Thoracic aorta (tissue), 2 donors: Measurements from ENCODE around the gene GULP1. TPM values are rescaled to one million over a fixed set of nuclear protein-coding genes. Genes with fewer than 3 reads are reported as not detected.

Experiments used
- ATAC-seq: fragments of 150-250 bp; one replicate; pipeline ENCODE4 v1.8.0; 2017; ENCODE audit warnings: low read depth; ENCODE audit not compliant: insufficient number of reproducible peaks, low FRiP score
- DNase-seq: peaks from one replicate; pipeline ENCODE4 v3.0.0-alpha.2; 2020; ENCODE audit warnings: low spot score
- H3K27ac ChIP-seq, 2 donors: fragments of 200-600 bp; sonication (generic); 1 replicate in 1 of 2; 2 replicates in 1 of 2; pipeline ENCODE4 v1.5.1; 2016; ENCODE audit warnings: mild to moderate bottlenecking in 2 of 2, moderate library complexity in 2 of 2
- H3K27me3 ChIP-seq: fragments of 200-600 bp; sonication (generic); replicated peaks from 2 replicates; pipeline ENCODE4 v1.6.0; 2016; ENCODE audit warnings: mild to moderate bottlenecking; ENCODE audit not compliant: insufficient read depth
- H3K36me3 ChIP-seq: fragments of 200-600 bp; sonication (generic); one replicate; pipeline ENCODE4 v1.5.1; 2016
- H3K4me1 ChIP-seq, 2 donors: fragments of 200-600 bp; sonication (generic); 1 replicate in 1 of 2; 2 replicates in 1 of 2; pipeline versions ENCODE4 v1.5.1 to v1.6.0; 2016; ENCODE audit warnings: low read depth in 2 of 2, mild to moderate bottlenecking in 1 of 2; ENCODE audit not compliant: control insufficient read depth in 1 of 2
- H3K4me3 ChIP-seq: fragments of 200-600 bp; sonication (generic); 2 replicates; pipeline ENCODE4 v1.5.1; 2016; ENCODE audit warnings: mild to moderate bottlenecking
- H3K9me3 ChIP-seq: fragments of 200-600 bp; sonication (generic); 2 replicates; pipeline ENCODE4 v1.5.1; 2016
- CTCF ChIP-seq: fragments of 200-600 bp; sonication (generic); IDR thresholded peaks from one replicate; pipeline ENCODE4 v1.5.1; 2019; ENCODE audit warnings: antibody characterized with exemption
- total RNA-seq, 2 donors: library from RNA; depleted of rRNA; stranded (reverse); fragments of >200 nt; gene quantifications; one replicate each; pipeline versions ENCODE4 v1.1.0 to v1.2.3, GENCODE V29; 2016

The GULP1 gene
- total RNA-seq, 2 donors from 2014 or later = 64.0 to 80.9 TPM

- TF ChIP-seq CTCF = no peak
- H3K27ac ChIP-seq = peak overlapping the region in 1 of 2 donors; percentile 7
- DNase-seq = no peak
- H3K27me3 ChIP-seq = no peaks in the 10 kb centered on the region
- no peaks in the 10 kb centered on the region for H3K9me3 ChIP-seq
- ATAC-seq = no peak
- peaks cover 5 to 7% of the 10 kb centered on the region in 2 donors for H3K4me1 ChIP-seq
- H3K4me3 ChIP-seq = no peak overlapping the region
- H3K36me3 ChIP-seq = peaks cover 7% of the 10 kb centered on the region
Observed at GRCh38 chr2:188588235-188588634, 296.6 kb downstream of the GULP1 start.

DNA sequence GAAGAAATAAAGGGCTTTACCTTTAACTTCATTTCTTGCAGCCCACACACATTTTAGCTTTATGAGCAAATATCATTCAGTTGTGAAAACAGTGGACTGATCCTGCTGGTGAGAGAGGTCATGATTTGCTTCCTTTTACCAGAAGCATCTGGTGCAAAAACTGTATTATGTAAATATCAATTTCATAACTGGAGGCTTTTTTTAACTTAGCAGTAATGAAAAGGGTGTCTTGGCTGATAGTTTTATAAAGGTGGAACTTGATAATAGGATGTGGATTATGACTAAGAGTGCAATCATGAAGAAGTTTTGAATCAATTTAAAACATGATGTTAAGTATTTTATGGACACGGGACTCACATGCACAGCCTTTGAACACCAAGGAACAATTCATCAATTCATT lies 304.4 kb downstream of the GULP1 start:
- Histone ChIP-seq H3K27ac (peak overlapping the region; percentile 22 to 69), H3K4me1 (peaks cover 27 to 48% of the 10 kb centered on the region in 2 donors), H3K27me3 (no peaks in the 10 kb centered on the region), H3K9me3 (no peaks in the 10 kb centered on the region), H3K36me3 (peaks cover 3% of the 10 kb centered on the region), H3K4me3 (no peak overlapping the region)
- DNase-seq (no peak), ATAC-seq (no peak)
- TF ChIP-seq CTCF = no peak

GRCh38 chr2:188598551-188598950 lies 306.9 kb downstream of the GULP1 start:
- no peaks in the 10 kb centered on the region for H3K36me3 ChIP-seq
- ATAC-seq (no peak), DNase-seq (no peak)
- H3K4me1 ChIP-seq = peaks cover 27 to 48% of the 10 kb centered on the region in 2 donors
- no peaks in the 10 kb centered on the region for H3K9me3 ChIP-seq
- H3K27ac ChIP-seq = peak overlapping the region; percentile 21 to 69
- no peak overlapping the region for H3K4me3 ChIP-seq
- no peak for TF ChIP-seq CTCF
- no peaks in the 10 kb centered on the region for H3K27me3 ChIP-seq

GRCh38 chr2:188599140-188599539 lies 307.5 kb downstream of the GULP1 start:
- peak overlapping the region; percentile 63 to 69 for H3K27ac ChIP-seq
- no peak for ATAC-seq

DNA sequence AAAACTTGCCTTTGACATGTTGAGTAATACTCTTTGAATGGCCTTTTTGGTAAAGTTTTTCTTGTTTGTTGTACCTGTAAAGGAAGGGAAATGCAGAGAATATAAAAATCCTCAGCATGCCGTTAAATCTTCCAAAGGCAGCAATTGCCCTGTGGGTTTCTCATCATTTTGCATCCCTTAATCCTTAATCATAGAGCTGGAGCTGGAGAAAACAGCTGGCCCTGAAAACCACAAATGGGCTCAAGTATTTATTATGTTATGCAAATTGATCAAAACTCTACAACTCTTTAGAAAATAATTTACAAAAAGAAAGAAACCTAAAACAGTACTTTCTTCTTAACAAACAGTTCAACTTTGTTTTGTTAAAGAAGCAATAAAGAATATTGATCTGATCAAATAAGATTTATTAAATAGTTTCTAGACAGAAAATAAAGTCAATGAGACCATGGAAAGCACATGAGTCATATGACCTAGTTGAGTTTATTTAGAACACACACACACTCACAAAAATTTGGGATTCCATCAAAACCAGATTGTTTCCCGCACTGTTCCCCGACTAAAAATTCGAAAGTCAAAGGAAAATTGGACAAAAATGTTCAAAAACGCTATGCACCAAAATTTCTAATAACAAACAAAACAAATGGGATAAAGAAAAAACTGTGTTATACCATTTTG lies 309.0 kb downstream of the GULP1 start:
- Histone ChIP-seq H3K27me3 (no peaks in the 10 kb centered on the region), H3K36me3 (no peaks in the 10 kb centered on the region), H3K27ac (peak overlapping the region; percentile 63 to 69), H3K9me3 (no peaks in the 10 kb centered on the region), H3K4me3 (no peak overlapping the region), H3K4me1 (peaks cover 27 to 46% of the 10 kb centered on the region in 2 donors)
- no peak for DNase-seq
- ATAC-seq = no peak
- no peak for TF ChIP-seq CTCF

More at GRCh38 chr2:188599140-188599539, 307.5 kb downstream of the GULP1 start:
- Histone ChIP-seq H3K4me3 (no peak overlapping the region), H3K27me3 (no peaks in the 10 kb centered on the region), H3K36me3 (no peaks in the 10 kb centered on the region), H3K4me1 (peaks cover 27 to 48% of the 10 kb centered on the region in 2 donors), H3K9me3 (no peaks in the 10 kb centered on the region)
- no peak for DNase-seq
- TF ChIP-seq CTCF = no peak
